Measurements from ENCODE around the gene FDXR.

DNA sequence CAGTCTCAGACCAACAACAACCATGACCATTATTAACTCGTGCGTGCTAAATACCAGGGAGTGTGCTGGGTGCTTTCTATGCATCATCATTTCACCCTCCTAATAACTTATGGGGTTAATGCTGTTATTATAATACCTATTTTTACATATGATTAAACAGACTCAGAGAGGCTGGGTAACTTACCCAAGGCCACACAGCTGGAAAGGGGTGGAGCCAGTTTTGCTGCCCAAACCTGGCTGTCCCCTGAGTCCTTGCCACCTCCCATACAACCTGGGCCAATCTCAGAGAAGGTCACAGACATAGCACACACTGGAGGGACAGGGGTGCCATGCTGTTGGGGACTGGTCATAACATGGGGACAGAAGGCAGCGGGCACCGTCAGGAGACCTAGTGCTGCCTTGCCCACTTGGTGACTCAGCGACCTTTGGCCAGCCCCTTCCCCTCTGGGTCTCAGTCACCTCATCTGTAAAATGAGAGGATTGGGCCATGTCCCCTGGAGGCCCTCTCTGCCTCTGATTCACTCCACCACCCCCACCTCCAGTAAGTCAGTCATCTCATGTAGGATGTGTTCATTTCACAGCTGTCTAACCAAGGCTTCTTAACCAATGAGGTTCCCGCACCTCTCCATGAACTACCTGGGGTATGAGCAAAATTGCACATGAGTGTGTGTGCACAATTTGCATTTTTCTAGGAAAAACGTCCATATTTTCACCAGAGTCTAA is 32.1 kb upstream of the FDXR start:
- TF ChIP-seq FOXM1 (IDR thresholded peaks at IDR 0.05; ENCODE audit: borderline replicate concordance) (no peak), CTBP1 (IDR thresholded peaks at IDR 0.05; ENCODE audit: borderline replicate concordance) (no peak), ELF4 (IDR thresholded peaks at IDR 0.05) (no peak), SP1 (IDR thresholded peaks at IDR 0.05) (no peak), L3MBTL2 (conservative IDR thresholded peaks at IDR 0.05) (no peak), FOXK2 (IDR thresholded peaks at IDR 0.05) (no peak), HDGF (IDR thresholded peaks at IDR 0.05; ENCODE audit: borderline replicate concordance) (no peak), SUZ12 (IDR thresholded peaks at IDR 0.05) (no peak), LEF1 (IDR thresholded peaks at IDR 0.05; ENCODE audit: borderline replicate concordance) (no peak), FOXA1 (IDR thresholded peaks at IDR 0.05) (no peak), TARDBP (IDR thresholded peaks at IDR 0.05) (no peak), BHLHE40 (IDR thresholded peaks at IDR 0.05; ENCODE audit: borderline replicate concordance) (no peak), NFRKB (IDR thresholded peaks at IDR 0.05) (no peak), ARNT (IDR thresholded peaks at IDR 0.05) (no peak)
